ENCODE results near the gene CSPG4.
"Not testable (repeated sequence)": the region's sequence is repeated elsewhere in the genome, so short reads cannot be mapped to it uniquely, and the experiment has no call there.

The CSPG4 gene

DNA sequence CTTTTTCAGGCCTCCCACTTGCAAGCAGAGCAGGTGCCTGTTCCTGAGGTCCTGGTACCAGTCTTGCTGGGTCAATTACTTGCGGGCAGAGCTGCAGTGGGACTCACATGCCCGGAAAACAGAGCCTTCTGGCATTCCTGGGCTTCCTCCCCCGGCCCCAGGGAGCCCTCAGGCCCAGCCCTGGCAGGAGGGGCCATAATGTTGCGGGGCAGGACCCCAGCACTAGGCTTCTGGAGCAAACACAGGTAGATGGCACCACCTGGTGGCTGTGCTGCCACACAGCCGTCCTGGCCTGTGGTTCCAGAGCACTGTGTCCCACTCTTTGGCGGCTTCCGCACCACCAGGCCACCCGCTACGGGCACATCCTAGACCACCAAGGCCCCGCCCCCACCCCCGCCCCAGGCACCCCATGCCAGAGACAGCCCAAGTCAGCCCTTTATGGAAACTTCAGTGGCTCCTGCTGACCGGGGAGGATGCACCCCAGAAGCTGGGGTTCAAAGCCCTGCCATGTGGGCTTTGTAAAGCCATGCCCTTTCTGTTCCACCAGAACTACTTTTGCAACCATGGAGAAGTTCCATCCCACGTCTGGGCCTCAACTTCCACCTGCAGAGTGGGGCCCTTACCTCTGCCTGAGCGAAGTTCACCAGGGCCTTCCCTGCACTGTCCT, 28.9 kb downstream of the CSPG4 start:
- DNase-seq (ENCODE audit: extremely low read depth, low read depth); H3K4me3 ChIP-seq (replicated peaks; ENCODE audit: low read depth, low read length): not testable (repeated sequence)
- TF ChIP-seq CTCF (IDR thresholded peaks at IDR 0.05; ENCODE audit: low read depth, low read length, missing control alignments) = peak; percentile 55

DNA sequence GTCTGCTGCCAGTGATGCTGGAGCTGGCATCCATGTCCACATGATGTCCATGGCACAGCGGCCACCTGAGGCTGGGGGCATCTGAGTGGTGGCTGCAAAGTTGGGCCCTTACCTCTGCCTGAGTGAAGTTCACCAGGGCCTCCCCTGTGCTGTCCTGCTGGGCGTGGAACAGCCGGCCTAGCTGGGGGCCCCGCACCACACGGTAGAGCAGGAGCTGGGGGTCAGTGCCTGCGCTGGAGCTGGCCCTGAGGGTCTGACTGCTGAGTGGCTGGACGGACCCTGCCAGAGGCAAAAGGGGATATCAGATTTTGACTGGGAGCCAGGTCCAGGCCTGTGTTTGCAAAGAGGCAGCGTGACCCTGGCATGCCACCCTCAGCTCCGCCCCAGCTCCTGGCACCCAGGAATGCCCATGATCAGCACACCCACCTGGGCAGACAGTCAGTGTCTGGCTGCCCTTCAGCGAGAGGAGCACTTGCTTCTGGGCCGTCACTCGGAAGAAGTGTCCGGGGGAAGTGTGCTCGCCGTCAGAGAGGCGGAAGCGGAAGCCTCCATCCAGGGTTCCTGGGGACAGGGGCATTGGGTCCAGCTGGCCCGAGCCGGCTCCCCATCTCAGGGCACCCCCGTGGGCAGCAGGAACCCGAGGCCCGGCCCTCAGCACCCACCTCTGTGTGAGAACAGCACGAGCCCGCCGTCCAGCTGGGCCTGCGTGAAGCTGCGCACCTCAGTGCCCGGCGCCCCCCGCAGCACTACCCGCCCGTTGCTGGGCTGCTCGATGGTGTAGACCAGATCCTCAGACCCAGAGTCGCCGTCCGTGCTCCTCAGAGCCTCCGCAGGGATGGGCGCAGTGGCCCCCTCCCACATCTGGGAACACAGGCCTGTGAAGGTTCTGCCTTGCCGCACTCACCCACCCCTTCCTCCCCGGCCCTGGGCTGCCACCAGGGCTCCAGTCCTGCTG, 30.2 kb downstream of the CSPG4 start:
- H3K4me3 ChIP-seq (replicated peaks; ENCODE audit: low read depth, low read length) = no peak overlapping the region
- no peak for DNase-seq (ENCODE audit: extremely low read depth, low read depth)
- no peak for TF ChIP-seq CTCF (IDR thresholded peaks at IDR 0.05; ENCODE audit: low read depth, low read length, missing control alignments)

GRCh38 chr15:75680007-75680789, 32.5 kb downstream of the CSPG4 start:
- no peak for TF ChIP-seq CTCF (IDR thresholded peaks at IDR 0.05; ENCODE audit: low read depth, low read length, missing control alignments)
- no peak overlapping the region for H3K4me3 ChIP-seq (replicated peaks; ENCODE audit: low read depth, low read length)
- DNase-seq (ENCODE audit: extremely low read depth, low read depth) = no peak

DNA sequence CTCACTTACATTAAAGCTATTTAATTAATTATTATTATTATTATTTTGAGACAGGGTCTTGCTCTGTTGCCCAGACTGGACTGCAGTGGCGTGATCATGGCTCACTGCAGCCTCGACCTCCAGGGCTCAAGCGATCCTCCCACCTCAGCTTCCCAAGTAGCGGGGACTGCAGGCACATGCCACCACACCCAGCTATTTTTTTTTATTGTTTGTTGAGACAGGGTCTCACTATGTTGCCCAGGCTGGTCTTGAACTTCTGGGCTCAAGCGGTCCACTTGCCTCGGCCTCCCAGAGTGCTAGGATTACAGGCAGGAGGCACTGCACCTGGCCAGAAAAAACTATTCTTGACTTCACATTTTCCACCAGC, 34.3 kb downstream of the CSPG4 start:
- DNase-seq (ENCODE audit: extremely low read depth, low read depth); H3K4me3 ChIP-seq (replicated peaks; ENCODE audit: low read depth, low read length): not testable (repeated sequence)

GRCh38 chr15:75677465-75678323, 35.0 kb downstream of the CSPG4 start:
- no peak for DNase-seq (ENCODE audit: extremely low read depth, low read depth)
- TF ChIP-seq CTCF (IDR thresholded peaks at IDR 0.05; ENCODE audit: low read depth, low read length, missing control alignments) = no peak

DNA sequence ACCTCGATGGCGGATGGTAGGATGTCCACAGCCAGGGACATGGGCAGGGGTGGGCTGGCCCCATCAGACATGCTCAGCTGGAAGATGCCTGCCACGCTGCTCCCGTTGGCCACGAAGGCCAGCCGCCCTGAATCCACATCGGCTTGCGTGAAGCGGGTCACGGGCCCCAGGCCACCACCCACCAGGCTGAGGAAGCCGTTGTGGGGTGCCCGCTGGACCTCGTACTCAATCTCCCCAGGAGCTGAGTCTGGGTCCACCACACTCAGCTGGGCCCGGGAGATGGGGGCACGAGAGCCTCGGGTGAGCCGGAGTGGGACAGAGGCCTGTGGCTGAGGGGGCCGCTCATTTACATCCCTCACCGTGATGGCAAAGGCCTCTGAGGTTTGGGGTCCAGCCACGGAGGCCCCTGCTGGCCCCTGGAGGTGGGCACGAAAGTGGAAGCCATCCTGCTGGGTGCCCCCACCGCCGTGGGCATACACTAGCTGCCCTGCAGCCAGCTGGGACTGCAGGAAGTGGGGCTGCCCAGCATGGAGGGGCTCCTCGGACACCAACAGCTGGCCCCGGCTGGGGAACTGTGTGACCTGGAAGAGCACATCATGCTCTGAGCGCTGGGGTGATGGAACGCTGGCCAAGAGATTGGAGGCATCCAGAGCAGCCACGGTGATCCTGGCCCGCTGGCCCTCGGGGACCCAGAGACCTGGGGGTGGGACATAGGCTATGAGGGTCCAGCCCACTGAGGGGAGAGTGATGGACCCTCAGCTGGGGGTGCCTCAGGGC, 35.8 kb downstream of the CSPG4 start:
- no peak for TF ChIP-seq CTCF (IDR thresholded peaks at IDR 0.05; ENCODE audit: low read depth, low read length, missing control alignments)

More at GRCh38 chr15:75677465-75678323, 35.0 kb downstream of the CSPG4 start:
- no peak overlapping the region for H3K4me3 ChIP-seq (replicated peaks; ENCODE audit: low read depth, low read length)

More for the DNA sequence above, 35.8 kb downstream of the CSPG4 start:
- DNase-seq (ENCODE audit: extremely low read depth, low read depth) = no peak
- no peak overlapping the region for H3K4me3 ChIP-seq (replicated peaks; ENCODE audit: low read depth, low read length)
